GM19328 (cell line): Measurements from ENCODE around the gene PER1.
A peak's percentile ranks its signal among the peaks of the same experiment; 100 is the strongest.

Experiments
- ATAC-seq: cut with Tn5 transposase; IDR thresholded peaks from one replicate; pipeline ENCODE4 v1.9.1; 2021; ENCODE audit warnings: mild to moderate bottlenecking, moderate library complexity; ENCODE audit not compliant: unreplicated experiment

PER1 gene

DNA sequence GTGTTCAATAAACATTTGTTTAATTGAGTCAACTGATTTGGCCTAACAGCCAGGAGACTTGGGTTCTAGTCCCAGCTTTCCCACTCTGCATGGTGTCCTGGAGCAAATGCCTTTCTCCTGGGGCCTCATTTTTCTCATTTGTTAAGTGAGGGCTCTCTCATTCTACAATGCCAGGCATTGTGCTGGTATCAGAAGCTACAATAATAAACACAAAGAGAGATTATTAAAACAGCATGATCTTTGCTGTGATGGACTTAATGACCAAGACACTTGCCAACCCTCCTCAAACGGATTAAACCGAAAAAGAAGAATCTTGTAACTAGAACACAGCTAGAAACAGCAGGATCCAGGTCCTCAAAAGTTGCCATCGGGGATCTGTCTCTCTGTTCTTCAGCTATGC lies 15.3 kb upstream of the PER1 start:
- no peak for ATAC-seq

DNA sequence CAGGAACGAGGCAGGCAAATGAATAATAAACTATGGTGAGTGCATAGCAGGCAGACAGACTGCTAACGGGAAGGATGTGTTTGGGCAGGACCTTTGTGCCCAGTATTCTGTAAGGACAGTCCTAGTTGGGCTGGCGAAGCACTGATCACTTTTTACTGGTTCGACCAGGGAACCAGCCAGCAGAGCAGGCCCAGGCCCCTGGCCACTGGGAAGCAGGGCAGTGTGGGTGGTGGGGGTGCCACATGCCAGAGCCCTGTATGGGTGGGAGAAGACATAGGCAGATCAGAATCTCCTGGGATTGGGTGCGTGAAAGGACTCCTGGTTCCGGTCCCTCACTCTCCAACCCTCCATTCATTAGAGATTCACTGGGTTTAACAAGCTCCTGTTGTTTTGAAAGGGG lies 14.5 kb upstream of the PER1 start:
- ATAC-seq = no peak

DNA sequence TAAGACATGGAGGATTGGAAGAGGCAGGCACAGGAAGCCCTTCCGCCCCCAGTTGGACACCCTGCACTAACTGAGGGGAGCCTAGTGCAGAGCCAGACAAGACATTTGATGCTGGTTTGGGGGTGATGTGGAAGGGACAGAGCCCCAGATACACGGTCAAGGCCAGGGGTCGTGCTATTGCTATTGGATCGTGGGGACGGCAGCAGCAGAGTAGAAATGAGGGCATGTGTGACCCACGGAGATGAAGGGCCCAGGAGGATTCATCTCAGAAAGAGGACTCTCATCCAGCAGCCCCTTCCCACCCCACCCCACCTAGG lies 12.6 kb upstream of the PER1 start:
- ATAC-seq = no peak

DNA sequence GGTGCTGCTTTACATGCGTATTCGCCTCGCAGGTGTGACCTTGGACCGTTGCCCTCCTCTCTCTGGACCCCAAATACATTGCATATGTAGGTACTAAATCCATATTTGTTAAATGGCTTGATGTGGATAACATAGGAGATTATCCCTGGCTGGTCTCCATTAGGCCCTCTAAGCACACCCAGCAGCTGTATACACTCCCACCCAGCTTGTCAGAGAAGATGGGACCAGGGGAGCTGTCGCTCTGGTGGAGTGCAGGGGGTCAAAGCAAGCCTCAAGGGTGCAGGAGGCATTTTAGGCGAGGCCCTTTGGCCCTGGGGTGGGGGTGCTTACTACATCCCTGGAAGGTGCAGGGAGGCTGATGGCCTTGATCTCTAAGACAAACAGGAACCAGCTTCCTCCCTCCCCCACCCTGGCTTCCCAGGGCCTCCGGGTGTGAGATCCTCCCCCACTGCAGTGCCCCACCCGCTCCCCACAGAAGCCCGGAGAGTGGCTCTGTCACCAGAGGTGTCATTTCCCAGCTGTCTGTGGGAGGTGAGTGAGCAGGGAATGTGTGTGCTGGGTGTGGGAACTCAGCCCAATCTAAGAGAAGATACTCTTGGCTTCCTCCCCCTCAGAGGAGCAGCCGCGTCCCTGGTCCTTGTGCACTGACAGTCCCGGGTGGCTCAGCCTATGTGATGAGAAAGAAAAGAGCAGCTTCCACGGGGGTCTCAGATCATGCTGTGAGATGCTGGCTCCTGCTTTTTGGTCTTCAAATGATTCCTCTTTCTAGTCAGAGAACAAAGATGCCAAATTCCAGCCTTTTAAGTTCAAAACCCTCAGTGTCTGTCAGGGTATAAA lies 12.0 kb upstream of the PER1 start:
- no peak for ATAC-seq

DNA sequence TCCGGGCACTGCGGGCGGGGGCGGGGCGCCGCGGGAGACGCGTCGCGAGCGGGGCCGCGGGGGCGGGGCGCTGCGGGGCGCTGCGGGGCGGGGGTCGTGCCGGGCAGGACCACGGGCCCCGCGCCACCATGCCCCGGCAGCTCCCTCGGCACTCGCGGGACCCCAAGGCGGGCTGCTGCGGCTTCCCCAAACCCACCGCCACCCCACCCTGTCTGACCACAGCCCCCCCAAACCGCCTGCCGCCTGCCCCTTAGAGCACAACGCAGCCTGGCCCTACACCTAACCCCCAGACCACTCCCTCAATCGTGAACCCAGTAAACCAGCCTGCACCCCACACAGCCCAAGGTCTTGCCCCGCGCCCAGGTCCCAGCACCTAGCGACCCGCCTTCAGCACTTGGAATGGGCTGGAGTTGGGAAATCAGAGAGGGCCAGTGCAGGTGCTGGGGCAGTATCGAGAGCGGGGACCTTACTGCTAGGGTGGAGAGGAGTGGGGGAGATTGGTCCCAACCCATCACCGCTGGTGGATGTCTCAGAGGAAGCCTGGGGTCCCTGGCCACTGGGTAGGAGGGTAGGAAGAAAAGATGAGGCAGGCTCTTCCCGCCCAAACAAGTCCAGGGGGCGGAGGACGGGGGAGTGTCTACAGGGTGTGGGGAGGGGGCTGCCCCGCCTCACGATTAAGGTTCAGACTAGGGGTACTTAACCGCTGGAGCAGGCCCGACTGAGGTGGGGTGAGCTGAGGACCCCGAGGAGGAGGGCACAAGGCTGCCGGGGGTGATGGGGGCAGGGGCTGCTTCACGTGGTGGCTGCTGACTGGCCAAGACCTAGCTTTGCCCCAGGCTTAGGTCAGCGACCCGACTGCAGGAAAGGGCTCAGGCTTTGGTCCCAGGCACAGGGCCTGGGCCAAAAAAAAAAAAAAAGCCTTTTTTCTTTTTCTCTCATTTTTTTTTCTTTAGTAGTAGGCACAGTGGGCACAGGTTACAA lies 11.1 kb upstream of the PER1 start:
- ATAC-seq = no peak

DNA sequence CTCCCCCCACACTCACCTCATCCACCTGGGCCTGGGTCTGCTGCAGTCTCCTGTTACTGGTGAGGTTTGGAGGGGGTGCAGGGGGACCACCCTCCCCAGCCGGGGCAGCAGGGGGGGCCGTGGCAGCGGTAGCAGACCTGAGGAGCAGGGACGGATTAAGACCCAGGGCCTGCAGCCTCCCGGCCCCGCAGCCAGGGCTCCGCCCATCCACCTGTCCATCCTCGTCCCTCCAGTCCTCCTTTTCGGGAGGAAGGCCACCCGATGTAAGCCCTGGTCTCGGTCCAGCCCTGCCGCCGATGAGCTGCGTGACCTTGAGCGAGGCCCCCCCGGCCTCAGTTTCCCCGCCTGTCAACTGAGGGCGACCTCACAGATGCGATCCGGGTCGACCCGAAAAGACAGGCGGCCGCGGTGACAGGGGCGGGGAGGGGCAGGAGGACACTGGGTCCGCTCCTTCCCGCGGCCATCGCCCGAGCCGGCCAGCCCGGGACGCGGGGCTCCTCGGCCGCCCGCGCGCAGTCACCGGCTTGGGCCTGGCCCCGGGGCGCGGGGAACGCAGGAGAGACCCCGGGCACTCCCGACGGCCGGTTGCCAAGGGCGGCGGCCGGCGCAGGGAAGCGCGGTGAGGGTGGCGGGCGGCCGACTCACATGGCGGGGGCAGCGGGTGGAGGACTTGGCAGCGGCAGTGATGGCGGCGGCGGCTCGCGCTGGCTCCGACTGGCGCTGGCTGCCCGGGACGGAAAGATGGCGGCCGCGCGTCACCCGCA lies 10.2 kb upstream of the PER1 start, which contains the start of gene VAMP2:
TSS of gene VAMP2 (minus strand) at position 716 of the 764 bp plus-strand sequence. CDS start at position 647, 69 bp downstream.
- ATAC-seq = no peak

DNA sequence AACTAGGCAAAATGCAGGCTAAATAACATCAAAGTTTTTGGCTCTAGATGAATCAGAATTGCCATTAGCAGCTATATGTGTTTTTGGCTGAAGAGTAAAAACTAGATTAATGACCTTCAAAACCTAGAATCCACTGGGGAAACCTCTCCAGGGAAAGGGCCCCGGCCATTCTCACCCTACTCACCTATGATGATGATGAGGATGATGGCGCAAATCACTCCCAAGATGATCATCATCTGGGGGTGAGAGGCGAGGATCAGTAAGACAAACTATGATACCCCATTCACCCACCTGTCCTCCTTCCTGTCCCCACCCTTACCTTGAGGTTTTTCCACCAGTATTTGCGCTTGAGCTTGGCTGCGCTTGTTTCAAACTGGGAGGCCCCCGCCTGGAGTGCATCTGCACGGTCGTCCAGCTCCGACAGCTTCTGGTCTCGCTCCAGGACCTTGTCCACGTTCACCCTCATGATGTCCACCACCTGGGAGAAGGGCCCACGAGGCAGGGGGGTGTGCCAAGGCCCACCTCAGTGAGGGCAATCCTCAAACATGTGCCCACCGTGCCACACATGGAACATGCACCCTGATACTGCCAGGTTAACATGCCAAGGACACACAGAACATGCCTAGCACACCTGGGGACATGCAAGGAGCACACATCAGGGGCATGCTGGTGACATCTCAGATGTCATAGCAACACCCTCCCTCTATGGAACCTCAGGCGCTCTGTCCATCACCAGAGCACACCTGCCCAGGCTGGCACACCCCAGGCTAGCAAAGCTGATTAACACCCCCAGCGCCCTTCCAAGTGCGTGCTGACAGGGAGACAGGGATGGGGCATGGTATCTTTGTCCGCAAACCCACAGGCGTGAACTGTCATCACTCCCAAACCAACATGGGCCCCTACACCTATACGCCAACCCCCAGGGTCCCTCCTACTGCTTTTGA lies 9.4 kb upstream of the PER1 start:
- no peak for ATAC-seq

DNA sequence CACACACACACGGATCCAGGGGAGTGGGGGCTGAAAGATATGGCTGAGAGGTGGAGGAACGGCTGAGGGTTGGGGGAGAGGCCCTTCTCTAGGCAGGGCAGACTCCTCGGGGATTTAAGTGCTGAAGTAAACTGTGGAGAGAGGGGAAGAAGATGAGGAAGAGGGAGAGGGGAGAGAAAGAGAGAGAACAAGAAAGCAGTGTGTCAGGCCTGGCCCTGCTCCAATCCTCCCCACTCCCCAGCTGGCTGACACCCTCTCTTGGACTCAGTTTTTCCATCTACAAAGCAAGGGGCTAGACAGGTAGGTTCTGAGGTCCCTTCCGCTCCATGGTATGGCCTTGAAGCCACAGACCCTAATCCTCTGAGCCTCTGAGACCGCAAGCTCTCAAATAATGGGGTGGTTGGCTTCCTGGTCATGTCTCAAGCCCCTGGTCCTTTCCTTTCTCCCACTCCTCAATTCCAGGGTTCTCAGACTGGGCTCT lies 8.6 kb upstream of the PER1 start:
- ATAC-seq = no peak

DNA sequence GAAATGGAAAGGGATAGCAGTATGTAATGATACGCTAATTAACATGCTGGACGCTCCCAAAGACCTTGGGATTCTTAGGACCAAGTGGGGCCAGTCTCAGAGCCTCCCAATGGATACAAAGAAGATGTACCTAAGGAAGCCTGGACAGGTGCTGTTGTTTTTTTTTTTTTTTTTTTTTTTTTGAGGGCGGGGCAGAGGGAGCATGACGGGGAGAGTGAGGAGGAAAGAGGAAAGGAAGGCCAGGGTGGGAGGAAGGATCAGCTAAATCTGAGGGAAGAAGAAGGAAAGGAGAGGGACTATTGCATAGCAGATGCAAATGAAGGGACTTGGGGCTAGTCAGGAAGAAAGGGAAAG lies 8.0 kb upstream of the PER1 start:
- ATAC-seq = no peak

DNA sequence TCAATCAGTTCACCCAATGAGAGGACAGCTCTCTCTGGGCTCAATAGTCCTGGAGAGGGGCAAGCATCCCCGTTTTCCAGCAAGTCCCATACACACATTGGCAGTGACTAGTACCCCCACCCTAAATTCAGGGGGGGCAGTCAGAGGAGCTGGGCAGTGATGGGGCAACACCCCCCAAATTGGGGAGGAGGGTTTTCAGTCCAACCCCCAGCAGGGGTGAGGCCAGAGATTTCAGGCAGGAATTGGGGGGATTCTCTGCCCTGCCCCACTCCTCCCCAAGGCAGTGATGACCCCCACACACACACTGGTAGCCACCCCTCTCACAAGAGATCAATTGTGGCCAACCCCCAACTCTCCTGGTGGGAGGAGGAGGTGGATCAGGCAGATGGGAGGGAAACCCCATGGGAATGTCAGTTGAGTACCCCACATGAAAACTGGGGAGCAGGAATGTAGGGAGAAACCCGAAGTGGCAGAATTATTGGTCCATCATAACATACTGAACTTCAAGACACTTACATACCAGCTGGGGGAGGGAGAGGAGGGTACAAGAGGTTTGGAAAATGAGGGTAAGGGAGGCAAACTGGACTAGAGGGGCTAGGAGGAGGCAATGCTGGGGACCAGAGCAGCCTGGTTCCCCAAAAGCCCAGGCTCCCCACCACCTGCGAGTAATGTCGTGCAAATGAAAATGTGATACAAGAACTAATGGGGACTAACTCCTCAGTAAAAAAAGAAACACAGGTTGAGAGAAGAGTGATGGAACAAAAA lies 7.4 kb upstream of the PER1 start:
- no peak for ATAC-seq

DNA sequence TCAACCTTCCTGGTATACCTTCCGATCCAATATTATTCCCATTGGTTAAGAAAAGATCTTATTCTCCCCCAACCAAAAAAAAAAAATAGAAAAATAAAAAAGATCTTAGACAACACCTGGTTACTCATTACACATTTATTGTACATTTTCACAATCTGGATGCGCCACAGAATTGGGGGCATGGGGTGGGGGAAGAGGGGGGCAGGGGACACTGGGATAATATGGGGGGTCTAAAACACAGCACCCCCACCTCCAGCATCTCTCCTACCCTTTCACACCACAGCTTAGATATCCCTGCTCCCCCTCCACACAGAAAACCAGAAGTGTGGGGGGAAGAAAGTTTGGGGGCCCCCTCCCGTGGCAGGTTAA lies 6.8 kb upstream of the PER1 start:
- no peak for ATAC-seq

DNA sequence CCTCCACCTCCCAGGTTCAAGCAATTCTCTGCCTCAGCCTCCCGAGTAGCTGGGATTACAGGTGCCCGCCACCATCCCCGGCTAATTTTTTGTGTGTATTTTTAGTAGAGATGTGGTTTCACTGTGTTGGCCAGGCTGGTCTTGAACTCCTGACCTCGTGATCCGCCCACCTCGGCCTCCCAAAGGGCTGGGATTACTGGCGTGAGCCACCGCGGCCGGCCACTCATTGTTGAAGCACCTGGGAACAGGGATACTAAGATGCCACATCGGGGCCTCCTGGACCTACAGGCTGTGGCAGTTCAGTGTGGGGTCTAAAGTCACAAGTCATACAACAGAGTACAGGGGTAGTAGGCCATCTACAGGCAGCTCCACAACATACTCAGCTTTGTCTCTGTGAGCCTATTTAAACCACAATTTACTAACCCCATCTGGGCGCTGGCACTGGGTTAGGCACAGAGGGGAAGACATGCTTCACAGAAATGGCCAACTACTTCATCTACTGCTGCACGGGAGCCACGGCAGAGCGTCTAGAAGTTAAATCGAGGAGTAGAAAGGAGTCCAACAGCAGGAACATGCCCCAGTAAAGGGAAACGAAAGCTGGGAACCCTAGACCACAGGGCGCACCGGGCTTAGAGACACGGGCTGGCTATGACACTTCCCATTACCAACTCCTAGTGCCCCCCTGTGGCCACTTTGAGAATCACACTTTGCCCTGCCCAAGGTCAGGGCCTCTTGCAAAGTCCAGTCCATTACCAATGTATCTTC lies 6.2 kb upstream of the PER1 start:
- no peak for ATAC-seq

DNA sequence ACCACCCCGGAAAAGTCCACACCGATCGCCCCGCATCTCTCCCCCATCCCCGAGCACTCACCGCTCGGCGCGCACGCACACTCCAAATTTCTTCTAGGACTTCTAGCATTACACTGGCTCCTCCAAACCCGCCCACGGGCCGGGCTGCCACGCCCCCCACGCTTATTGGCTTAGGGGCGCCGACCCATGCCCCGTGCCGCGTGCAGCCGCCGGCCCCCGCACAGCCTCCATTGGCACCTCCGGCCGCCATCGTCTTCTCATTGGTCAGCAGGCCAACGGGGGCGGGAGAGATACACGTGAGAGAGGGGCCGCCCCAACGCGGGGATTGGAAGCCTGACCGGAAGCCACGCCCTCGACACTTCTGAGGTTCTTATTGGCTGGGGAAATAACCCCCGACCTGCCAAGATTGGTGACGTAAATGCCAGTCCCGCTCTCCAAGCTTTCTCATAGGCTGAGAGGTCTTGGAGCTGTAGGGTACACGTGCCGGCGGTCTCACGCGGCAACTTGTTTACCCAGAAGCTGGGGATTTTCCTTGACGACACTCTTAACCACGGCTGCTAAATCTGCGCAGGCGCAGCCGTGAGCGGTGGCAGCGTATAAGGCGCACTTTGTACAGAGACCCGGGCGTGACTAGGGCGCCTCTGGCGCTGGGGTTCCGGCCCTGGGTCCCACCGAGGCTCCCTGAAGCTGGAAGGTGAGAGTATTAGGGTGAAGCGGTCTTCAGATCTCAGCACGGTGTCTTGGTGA lies 4.2 kb upstream of the PER1 start:
- ATAC-seq = peak; percentile 86

DNA sequence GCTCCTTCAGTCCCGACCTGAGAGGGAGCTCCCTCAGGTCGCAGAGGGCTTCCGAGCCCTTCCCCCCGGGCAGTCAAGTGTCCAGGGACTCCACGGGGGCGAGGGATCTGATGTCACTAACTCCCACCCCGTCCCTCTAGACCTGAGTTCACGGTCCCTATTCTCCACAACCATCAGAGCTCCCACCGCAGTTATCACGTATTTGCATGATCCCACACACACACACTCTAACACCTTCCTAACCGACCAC lies 3.7 kb upstream of the PER1 start:
- no peak for ATAC-seq

DNA sequence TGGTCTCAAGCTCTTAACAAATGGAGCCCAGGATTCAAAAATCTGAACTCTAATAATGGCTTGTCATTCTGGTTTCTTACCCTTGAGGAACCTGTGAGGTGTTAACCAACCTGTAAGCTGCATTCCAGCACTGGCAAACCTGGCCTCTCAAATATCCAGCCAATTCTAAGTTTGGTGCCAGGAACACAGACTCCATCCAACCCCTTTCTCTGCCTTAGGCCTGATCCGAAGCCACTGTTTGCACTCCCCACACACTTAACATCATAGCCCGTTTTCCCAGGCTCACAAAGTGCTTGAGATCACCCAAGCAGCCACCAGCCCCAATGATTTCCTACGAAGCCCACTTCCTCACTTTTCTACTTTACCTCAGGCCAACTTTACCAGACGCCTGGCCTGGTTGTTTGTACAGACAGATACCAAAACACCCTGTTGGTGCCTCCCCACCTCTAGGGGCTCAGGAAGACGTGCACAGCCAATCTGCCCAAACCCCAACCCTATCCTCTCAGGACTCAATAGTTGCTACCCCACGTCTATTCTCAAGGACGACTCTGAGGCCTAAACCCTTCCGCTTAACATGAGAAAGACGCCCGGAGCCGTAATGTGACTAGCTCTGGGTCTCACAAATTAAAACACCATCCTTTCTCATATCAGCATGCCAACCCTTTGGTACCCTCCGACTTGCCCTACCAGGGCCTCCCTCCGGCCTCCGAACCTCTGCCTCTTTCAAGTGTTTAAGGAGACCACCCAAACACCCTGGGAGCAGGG lies 3.2 kb upstream of the PER1 start:
- no peak for ATAC-seq

DNA sequence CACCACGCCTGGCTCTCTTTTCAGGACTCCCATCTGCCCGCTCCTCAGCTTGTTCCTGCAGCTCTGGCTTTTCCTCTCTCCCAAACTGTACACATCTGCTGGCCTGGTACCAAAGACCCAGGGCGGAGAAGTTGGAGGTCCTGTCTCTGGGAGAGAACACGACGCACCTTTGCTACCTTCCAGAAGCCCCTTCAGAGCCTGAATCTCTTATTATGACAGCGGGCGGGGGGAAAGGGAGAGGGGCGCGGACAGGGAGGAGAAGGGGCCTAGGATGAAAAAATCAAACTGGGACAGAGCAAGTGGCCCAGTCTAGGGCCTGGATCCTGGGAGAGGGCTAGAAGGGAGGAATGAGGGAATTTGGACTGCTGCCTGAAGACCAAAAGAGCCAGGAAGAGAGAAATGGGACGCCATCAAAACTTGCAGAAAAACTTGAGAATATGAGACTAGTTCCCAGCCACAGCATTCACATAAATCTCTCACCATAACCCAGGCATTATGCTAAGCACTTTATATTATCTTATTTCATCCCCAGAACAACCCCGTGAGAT lies 2.5 kb upstream of the PER1 start:
- no peak for ATAC-seq

DNA sequence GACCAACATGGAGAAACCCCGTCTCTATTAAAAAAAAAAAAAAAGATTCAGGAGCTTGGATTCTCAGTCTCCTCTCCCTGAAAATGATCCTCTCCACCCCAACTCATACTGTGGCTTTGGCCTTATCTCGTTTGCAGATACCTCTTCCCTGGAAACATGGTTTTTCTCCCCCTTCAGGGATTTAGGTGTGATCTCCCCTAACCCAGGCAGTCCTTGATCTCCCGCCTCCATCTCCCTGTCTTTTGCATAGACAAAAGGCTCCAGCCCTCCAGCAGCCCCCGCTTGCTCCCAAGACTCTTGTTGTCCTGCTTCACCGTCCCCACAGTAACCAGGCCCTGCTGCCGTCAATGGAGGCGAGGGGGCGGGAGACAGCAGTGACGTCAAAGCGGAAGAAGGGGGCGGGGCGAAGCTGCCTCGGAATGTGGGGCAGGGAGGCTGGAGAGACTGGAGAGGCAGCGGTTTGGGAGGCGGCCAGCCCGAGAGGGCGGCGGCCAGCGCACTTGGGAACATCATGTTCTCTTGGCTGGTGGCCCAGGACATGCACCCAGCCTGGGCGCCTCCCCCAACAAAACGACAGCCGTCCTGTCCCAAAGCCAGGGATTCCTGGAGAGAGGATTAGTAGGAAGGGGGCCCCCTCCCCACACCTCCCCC lies 1.9 kb upstream of the PER1 start:
- ATAC-seq = no peak
